RWPE2 (cell line): ENCODE results near the gene OR2H2.

Experiments used
- ATAC-seq: fragments of 200-7000 bp; cut with Tn5 transposase; 3 replicates; pipeline ENCODE4 v1.9.1; 2021; ENCODE audit warnings: low read depth
- DNase-seq: peaks from one replicate; pipeline ENCODE4 v3.0.0-alpha.2; 2020; ENCODE audit warnings: low spot score
- H3K27ac ChIP-seq: fragments of 450-650 bp; 2 replicates; pipeline ENCODE4 v1.5.1; 2017; ENCODE audit warnings: mild to moderate bottlenecking; ENCODE audit not compliant: poor library complexity, severe bottlenecking
- H3K27me3 ChIP-seq: fragments of 250-450 bp; sonication (Bioruptor Pico); 2 replicates; pipeline ENCODE4 v1.5.1; 2021; ENCODE audit warnings: mild to moderate bottlenecking, moderate library complexity; ENCODE audit not compliant: insufficient read depth, poor library complexity, severe bottlenecking
- H3K36me3 ChIP-seq: fragments of 250-450 bp; sonication (Bioruptor Pico); 2 replicates; pipeline ENCODE4 v1.5.1; 2020; ENCODE audit warnings: low read depth, mild to moderate bottlenecking, moderate library complexity
- H3K4me1 ChIP-seq: fragments of 250-450 bp; sonication (Bioruptor Pico); 2 replicates; pipeline ENCODE4 v1.5.1; 2021; ENCODE audit warnings: mild to moderate bottlenecking, moderate library complexity; ENCODE audit not compliant: insufficient read depth, poor library complexity, severe bottlenecking
- H3K4me3 ChIP-seq: fragments of 250-450 bp; sonication (Bioruptor Pico); 2 replicates; pipeline ENCODE4 v1.5.1; 2021; ENCODE audit warnings: mild to moderate bottlenecking, moderate library complexity; ENCODE audit not compliant: severe bottlenecking
- H3K9me3 ChIP-seq: fragments of 250-450 bp; sonication (Bioruptor Pico); 2 replicates; pipeline ENCODE4 v1.5.1; 2021; ENCODE audit warnings: mild to moderate bottlenecking, moderate library complexity; ENCODE audit not compliant: severe bottlenecking
- TF ChIP-seq, protein P1 (sequence below): fragments of 450-650 bp; IDR thresholded peaks from one replicate; pipeline ENCODE4 v1.5.1; 2017; ENCODE audit warnings: mild to moderate bottlenecking, moderate library complexity; ENCODE audit not compliant: poor library complexity, severe bottlenecking

Gene OR2H2

DNA sequence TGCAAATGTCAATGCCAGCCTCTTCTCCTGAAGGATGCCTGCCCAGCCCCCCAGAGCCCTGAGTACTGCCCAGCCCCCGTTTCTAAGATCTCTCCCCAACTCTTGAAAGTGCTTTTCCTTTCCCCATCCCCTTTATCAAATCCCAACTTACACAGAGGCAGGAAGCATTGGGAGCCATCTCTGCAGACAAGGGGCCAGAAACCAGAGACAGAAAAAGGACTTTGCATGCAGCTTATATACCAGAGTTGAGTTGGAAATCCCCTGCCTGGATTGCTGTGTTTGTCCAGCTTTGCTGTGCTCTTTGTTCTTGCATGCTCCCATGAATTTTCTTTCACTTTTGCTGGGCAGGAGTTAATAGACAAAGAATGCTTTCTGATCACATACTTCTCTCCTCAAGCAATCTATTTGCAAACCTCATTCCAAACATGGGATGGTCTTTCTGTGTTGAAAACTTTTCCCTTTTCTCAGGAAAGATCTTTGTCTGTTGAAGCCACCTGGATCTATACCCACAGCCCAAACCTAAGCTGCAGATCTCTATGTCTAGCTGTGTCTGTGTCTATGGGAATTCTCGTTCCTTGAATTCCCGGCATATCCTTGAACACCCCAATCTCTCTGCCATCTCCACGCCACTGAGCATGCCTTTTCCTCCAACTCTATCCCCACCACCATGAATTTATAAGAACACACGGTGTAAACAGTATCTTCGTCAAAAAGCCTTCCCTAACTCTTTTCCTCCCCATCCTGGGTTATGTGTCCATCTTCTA is 25.2 kb upstream of the OR2H2 start, which contains the start of gene UBD:
Gene UBD, minus strand, starts transcription at position 209 of the 764 bp plus-strand sequence. Its CDS starts 31 bp downstream, at position 178.
- no peak for ATAC-seq
- Histone ChIP-seq H3K9me3 (no peaks in the 10 kb centered on the region), H3K4me1 (no peaks in the 10 kb centered on the region), H3K27ac (no peak within 1 kb of the TSS), H3K36me3 (no peaks in the 10 kb centered on the region), H3K4me3 (no peak within 1 kb of the TSS), H3K27me3 (peaks cover 55% of the 10 kb centered on the region)
- TF ChIP-seq, protein P1, sequence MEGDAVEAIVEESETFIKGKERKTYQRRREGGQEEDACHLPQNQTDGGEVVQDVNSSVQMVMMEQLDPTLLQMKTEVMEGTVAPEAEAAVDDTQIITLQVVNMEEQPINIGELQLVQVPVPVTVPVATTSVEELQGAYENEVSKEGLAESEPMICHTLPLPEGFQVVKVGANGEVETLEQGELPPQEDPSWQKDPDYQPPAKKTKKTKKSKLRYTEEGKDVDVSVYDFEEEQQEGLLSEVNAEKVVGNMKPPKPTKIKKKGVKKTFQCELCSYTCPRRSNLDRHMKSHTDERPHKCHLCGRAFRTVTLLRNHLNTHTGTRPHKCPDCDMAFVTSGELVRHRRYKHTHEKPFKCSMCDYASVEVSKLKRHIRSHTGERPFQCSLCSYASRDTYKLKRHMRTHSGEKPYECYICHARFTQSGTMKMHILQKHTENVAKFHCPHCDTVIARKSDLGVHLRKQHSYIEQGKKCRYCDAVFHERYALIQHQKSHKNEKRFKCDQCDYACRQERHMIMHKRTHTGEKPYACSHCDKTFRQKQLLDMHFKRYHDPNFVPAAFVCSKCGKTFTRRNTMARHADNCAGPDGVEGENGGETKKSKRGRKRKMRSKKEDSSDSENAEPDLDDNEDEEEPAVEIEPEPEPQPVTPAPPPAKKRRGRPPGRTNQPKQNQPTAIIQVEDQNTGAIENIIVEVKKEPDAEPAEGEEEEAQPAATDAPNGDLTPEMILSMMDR, result no peak
- DNase-seq, result no peak

DNA sequence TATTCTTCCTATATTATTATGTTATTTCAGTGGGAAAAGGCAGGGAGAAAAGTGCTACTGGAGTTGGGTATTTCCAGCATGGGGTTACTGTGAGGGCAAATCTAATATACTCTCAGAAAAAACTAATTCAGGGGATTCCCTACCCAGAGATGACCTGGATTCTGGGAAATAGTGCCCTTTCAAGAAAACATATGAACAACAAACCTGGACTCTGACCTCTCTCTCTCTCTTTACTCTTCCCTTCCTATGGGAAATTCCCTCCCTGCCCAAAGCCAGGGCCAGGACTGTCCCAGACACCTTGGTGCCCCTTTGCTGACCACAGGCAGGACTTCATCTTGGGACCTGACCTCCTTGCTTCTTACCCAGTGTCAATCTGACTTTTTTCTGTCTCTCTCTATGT is 23.8 kb upstream of the OR2H2 start:
- Histone ChIP-seq H3K9me3 (no peaks in the 10 kb centered on the region), H3K27ac (no peak overlapping the region), H3K36me3 (no peaks in the 10 kb centered on the region), H3K4me1 (no peaks in the 10 kb centered on the region), H3K27me3 (peaks cover 42% of the 10 kb centered on the region), H3K4me3 (no peak overlapping the region)
- no peak for DNase-seq
- TF ChIP-seq, protein P1, result no peak
- no peak for ATAC-seq

DNA sequence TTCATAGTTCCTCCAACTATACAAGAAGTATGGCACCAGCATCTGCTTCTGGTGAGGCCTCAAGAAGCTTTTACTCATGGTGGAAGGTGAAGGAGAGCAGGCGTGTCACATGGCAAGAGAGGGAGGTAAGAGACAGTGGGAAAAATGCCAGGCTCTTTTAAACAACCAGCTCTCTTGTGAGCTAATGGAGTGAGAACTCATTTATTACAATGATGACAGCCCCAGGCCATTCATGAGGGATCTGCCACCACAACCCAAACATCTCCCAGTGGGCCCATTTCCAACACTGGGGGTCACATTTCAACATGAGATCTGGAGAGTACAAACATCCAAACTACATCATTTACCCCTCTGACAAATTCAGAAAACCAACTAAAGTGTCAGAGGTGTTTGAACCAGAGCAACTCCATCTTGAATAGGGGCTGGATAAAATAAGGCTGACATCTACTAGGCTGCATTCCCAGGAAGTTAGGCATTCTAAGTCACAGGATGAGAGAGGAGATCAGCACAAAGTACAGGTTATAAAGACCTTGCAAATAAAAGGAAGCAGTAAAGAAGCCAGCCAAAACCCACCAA is 23.2 kb upstream of the OR2H2 start:
- H3K4me1 ChIP-seq, result no peaks in the 10 kb centered on the region
- ATAC-seq (no peak), DNase-seq (no peak)
- no peak overlapping the region for H3K4me3 ChIP-seq
- no peak overlapping the region for H3K27ac ChIP-seq
- TF ChIP-seq, protein P1, result no peak
- no peaks in the 10 kb centered on the region for H3K9me3 ChIP-seq
- no peaks in the 10 kb centered on the region for H3K36me3 ChIP-seq
- peaks cover 36% of the 10 kb centered on the region for H3K27me3 ChIP-seq

DNA sequence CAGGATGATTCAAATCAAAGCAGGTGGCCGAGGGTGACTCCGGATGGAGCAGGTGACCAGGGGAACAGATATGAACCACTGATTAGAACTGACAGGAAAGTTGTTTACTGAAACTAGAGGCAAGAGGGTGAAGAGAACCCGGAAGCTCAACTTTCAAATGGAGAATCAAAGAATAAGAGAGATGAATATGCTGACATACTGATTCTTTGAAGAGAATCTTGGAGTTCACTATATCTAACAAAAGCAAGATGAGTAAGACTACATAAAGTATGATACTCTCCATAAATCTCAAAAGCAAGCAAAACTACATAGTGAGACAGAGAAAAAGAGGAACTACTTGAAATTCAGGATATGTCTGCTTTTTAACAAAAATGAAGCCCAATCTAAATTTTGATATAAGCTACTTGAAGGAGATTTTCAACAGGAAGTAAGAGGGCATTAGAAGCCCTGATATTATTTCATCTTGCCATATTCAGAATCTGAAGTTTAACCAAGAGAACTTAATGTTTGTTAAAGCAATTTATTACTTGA is 21.4 kb upstream of the OR2H2 start:
- H3K36me3 ChIP-seq, result no peaks in the 10 kb centered on the region

More for the DNA sequence above, 21.4 kb upstream of the OR2H2 start:
- H3K27ac ChIP-seq, result no peak overlapping the region
- H3K9me3 ChIP-seq, result no peaks in the 10 kb centered on the region
- H3K4me3 ChIP-seq, result no peak overlapping the region
- no peaks in the 10 kb centered on the region for H3K4me1 ChIP-seq
- ATAC-seq, result no peak
- TF ChIP-seq, protein P1, result no peak
- peaks cover 31% of the 10 kb centered on the region for H3K27me3 ChIP-seq
- no peak for DNase-seq
